Stimulated activated CD4-positive, alpha-beta T cell treated with anti-CD3 and anti-CD28 coated beads, Interleukin-4, amount 100 ng/mL, for 24 hours (primary cell): ENCODE results near the gene PSMC4.
A peak's percentile ranks its signal among the peaks of the same experiment; 100 is the strongest.

Source experiments
- DNase-seq: peaks from one replicate; pipeline ENCODE4 v3.0.0-alpha.2; 2020

PSMC4 gene

DNA sequence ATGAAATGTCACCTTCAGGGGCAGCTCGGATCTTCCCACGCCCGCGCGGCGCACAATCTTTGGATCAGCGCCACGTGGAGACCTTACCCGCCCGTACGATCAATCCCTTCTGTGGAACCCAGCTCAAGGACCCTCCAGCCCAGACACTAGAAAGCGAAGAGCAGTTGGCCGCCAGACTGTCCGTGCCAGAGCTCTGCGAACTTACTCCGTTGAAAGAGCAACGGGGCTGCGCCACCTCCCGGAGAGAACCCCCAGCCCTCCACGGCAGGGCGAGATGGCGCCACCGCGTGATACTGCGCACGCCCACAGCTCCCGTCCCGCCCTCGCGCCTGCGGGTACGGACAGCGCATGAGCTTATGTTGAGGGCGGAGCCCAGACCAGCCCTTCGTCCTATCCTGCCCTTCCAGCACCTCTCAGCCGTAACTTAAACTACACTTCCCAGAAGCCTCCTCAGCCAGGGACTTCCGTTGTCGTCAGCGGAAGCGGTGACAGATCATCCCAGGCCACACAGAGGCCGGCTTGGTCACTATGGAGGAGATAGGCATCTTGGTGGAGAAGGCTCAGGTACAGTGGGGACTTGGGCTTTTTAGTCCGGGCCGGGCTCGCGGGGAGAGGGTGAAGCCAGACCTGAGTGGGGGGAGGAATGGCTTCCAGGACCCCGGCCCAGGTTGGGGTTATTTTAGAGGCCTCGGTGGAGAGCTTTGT is at the start of gene PSMC4:
PSMC4 (plus strand) TSS at position 491 of the 705 bp plus-strand sequence; CDS start at position 529, 38 bp downstream.
- peak; percentile 98 for DNase-seq

DNA sequence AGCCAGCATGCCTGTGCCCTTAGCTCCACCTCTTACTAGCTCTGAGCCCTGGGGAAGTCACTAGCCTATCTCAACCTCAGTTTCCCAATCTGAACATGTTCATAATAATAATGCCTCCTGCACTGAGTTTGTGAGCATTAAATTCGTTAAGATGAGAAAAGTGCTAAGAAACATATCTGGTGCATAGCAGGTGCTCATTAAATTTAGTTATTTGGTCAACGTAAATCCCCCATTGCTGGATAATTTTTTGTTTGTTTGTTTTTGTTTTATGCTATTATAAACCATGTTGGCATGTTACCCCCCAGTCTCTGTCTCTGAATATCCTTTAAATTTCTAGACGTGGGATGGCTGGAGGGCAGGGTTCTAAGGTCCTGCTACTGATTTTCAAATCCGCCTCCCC is 47.1 kb upstream of the PSMC4 start:
- no peak for DNase-seq

DNA sequence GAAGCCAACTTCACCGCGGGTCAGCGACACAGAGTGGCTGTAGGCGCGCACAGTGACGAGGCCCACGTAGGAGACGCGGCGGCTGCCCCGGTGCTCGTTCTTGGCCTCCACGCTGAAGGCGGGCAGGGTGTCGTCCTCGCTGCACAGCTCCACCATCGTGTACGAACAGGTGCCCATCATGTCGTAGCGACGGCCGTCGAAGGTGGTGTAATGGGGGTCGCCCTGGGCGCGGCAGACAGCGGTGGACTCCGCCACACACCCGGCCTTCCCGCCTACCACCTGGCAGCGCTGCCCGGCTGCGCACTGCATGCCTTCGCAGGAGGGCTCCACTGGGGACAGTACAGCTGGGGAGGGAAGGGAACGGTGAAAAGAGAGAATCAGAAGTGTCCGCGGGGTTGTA is 46.6 kb upstream of the PSMC4 start:
- DNase-seq = no peak

DNA sequence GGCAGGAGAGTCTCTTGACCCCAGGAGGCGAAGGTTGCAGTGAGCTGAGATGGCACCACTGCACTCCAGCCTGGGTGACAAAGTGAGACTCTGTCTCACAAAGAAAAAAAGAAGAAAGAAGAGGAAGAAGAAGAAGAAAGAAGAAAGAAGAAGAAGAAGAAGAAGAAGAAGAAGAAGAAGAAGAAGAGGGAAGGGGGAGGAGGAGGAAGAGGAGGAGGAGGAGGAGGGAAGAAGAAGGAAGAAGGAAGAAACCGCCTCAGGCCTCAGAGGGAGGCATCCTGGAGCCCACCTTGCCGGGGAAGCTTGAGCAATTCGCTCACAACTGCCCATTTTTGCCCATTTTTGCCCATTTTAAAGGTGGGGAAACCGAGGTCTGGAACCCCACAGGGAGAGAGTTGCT is 46.0 kb upstream of the PSMC4 start:
- DNase-seq = no peak

DNA sequence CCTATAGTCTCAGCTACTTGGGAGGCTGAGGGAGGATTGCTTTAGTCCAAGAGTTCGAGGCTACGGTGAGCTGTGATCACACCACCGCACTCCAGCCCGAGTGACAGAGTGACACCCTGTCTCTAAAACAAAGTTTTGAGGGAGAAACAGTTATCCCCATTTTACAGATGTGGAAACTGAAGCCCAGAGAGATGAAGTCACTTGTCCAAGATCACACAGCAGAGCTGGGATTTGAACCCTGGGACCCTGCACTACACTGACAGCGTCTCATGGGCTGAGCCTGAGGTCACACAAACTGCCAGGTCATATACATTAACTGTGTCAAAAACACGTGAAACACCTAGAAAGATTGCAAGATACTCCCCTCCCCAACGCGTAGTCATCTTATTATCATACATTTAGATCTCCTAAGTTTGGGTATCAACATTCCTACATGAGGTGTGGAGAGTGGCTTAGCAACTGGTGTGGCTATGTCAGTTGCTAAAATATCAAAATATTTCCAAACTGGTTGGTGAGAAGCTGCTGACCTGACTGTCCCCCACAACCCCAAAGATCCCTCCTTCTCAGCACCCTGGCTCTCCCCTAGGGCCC is 44.7 kb upstream of the PSMC4 start:
- DNase-seq = no peak

DNA sequence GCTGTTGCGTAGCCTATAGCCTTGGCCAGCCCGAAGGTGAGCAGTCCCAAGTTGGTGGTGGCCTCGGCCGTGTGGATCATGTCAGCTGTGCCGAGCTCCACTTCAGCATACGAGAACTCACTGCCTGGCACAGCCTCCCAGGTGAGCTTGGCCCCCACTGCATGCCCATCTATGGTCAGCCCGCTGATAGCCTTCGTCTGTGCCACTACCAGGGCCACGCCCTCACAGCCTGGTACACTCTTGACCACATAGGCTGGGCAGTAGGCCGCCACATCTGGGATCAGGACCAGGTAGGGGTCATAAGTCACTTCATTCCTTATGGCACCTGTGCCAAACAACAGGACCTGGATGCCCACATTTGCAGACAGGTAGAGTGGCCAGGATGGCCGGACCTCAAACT is 43.9 kb upstream of the PSMC4 start:
- DNase-seq = no peak

DNA sequence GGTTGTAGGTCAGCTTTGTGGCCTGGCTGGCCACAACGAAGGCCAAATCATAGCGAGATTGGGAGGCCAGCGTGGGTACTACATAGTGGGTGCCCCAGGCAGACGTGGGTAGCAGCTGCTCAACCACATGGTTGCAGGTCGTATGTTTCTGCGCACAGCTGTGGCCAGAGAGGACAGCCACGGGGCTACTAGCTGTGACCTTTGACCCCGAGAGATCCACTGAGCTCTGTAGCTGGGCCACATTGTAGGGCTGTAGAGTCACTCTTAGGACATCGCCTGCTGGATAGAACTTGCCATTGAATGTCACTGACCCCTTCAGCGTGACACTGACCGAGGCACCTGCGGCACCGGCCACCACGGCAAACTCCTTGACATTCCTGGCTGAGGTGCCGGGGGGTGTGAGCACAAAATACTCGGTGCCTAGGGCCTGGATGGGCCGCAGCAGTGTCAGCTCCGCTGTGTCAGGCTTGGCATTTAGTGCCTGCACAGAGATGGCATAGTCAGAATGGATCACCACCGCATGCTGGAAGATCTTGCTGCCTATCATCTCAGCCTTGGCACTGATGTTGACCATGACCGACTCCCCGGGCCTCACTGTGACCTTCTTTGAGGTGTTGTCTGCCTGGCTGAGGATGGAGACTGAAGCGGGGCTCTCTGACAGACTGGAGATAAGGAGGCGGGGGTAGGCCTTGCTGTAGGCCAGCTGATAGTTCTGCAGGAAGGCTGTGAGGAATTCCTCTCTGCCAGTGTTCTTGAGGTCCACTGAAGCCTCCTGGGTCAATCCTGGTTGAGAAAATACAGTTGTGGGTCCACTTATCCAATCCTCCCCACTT is 43.2 kb upstream of the PSMC4 start:
- DNase-seq = no peak

DNA sequence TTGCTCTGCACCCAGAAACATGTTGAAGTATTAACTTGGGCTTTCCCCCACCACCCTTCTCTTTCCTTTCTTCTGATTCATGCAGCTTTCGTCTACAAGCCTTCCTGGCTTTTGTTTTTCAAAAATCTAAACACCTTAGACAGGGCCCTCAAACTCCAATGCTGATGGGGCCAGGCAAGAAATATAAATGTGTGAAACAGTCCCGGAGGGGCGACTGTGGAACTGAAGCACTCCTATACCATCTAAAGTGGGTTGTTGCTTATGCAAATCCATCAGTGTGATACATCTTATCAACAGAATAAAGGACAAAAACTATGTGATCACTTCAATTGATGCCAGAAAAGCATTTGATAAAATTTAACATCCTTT is 42.6 kb upstream of the PSMC4 start:
- no peak for DNase-seq

DNA sequence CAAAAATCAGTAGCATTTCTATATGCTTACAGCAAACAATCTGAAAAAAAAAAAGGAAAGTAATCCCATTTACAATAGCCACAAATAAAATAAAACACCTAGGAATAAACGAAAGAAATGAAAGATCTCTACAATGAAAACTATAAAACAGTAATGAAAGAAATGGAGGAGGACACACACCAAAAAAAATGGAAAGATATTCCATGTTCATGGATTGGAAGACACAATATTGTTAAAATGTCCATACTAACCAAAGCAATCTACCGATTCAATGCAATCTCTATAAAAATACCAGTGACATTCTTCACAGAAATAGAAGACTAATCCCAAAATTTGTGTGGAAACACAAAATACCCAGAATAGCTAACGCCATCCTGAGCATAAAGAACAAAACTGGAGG is 41.2 kb upstream of the PSMC4 start:
- no peak for DNase-seq

DNA sequence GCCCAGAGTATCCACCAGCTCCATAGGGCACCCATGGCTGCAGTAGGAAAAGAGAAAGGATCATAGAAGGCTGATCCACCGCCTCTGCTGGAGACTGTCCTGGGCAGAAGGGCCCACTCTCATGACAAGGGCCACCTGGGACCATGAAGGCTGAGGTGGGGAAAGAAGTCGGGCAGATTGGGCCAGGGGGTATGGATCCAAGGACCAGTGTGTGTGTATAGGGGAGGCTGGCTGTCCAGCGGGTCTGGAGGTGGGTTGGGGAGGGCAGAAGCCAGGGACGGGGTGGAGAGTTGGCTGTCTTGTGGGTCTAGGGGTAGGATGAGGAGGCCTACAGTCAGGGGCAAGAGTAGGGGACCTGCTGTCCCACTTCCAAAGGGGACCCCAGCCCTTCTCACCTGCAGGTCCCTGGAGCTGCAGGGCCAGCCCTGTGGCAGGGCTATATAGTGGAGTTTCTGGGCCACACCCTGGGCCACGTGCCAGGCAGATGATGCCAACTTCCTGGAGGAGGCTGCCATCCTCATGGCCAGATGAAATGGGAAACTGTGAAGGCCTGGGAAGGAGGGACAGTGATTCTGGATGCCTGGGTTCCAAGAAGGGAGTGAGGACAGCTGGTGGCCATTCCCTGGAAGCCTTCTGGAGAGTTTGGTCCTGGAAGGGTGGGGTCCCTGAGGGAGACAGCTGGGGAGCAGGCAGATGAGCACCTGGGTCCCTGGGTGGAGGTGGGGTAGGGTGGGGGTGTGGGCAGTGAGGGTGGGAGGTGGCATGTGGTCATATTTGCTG is 36.2 kb upstream of the PSMC4 start, which contains the start of gene FCGBP:
FCGBP (minus strand) TSS at position 51 of the 780 bp plus-strand sequence.
- no peak for DNase-seq

DNA sequence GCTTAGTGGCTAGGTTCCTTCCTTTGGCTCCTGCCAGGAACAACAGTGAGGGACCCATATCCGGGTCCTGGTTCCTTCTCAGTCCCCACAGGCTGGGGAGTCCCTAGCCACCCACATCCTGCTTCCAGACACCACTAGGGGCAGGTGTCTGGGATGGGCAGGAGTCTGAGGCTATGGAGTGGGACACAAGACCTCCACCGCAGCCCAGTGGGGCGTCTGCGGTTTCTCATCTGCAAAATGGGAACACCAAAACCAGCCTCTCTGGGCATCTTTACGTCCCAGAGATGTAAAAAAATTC is 35.7 kb upstream of the PSMC4 start:
- no peak for DNase-seq

DNA sequence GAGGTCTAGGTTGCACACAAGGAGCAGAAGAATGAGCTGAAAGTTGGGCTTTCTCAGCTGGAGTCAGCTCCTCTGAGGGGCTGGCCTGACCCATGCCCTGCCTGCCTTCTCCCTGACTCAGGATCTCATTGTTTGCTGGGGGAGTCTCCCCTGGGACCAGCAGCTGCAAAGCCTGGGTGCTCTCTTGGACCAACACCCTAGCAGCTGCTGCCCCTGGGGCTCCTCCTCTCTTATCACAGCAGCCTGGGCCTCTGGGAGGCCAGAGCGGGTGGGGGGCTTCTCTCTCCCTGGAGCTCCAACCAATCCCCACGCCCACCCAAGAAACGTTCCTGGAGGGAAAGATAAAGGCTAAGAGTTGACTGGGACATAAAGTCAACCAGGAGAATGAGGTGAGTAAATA is 34.9 kb upstream of the PSMC4 start:
- DNase-seq = no peak

DNA sequence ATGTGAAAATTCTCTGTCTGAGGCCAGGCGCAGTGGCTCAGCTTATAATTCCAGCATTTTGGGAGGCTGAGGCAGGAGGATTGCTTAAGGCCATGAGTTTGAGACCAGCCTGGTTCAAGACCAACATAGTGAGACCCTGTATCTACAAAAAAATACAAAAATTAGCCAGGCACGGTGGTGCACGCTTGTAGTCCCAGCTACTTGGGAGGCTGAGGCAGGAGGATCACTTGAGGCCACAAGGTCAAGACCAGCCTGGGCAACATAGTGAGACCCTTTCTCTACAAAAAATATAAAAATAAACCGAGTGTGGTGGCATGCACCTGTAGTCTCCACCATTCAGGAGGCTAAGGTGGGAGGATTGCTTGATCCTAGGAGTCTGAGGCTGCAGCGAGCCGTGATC is 34.3 kb upstream of the PSMC4 start:
- no peak for DNase-seq

DNA sequence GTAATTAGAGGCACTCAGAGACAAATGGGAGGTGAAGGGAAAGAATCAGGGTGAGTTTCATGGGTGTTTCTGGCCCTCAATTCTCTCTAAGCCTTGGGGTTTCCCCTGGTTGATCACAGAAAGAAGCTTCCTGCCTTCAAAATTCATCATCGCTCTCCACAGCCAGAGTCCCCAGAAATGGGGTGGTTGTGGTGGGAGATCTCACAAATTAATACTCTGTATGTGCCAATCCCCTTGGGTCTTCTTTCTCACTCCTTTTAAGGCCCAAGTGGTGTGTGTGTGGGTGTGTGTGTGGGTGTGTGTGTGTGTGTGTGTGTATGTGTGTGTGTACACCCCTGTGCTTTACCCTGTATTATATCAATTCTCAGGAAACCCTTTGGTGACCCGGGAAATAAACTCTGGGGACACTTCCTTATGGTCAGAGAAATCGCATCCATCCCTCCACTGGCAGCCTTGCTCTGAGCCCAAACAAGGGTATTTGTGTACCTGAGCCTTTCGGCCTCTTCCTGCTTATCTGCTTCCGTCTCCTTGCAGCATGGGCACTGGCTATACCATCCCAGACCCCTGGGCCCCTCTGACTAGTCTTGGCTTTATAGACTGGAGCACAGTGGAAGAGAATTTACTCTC is 33.8 kb upstream of the PSMC4 start:
- DNase-seq = peak; percentile 53

DNA sequence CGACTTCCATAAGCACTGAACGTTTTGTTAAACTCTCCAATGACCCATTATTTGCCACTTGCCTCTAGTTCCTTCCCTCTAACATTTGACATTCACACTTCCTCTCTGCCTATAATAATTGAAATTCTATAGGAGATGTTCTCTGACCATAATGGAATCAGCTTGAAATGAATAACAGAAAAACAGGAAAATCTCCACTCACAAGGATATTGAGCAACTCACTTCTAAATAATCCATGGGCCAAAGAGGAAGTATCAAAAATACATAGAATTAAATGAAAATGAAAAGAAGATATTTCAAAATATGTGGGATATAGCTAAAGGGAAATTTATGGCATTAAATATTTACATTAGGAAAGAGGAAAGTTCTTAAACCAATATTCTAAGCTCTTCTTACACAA is 33.2 kb upstream of the PSMC4 start:
- no peak for DNase-seq

DNA sequence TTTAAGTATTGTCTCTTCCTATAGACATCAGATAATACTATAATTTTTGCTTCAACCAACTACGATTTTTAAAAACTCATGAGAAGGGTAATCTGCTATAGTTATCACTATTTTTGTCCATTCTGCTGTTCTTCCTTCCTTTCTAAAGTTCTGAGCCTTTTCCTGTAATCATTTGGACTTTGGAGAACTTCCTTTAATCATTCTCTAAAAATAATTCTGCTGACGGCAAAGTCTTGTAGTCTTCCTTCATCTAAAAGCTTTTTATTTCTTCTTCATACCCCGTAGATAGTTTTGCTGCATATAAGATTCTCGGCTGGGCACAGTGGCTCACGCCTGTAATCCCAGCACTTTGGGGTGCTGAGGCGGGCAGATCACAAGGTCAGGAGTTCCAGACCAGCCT is 31.4 kb upstream of the PSMC4 start:
- no peak for DNase-seq

DNA sequence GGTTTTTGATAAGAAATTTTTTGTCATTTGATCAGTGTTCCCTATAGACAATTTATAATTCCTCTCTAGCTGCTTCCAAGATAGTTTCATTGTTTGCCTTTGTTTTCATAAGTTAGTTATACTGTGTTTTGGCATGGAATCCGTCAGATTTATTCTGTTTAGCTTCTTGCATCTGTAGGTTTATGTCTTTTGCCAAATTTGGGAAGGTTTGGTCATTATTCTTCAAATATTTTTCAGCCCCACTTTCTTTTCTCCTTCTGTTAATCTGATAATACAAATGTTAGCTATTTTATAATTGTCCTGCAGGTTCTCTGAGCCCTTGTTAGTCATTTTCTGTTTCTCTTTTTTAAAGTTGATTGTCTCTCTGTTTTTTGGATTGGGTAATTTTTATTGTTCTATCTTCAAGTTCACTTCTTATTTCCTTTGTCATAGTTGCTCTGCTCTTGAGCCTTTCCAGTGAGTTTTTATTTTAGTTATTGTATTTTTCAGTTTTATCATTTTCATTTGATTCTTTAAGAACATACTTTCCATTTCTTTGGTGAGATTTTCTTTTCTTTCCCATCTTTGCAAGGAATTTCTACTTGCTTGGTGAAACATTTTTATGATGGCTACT is 30.6 kb upstream of the PSMC4 start:
- DNase-seq = no peak

DNA sequence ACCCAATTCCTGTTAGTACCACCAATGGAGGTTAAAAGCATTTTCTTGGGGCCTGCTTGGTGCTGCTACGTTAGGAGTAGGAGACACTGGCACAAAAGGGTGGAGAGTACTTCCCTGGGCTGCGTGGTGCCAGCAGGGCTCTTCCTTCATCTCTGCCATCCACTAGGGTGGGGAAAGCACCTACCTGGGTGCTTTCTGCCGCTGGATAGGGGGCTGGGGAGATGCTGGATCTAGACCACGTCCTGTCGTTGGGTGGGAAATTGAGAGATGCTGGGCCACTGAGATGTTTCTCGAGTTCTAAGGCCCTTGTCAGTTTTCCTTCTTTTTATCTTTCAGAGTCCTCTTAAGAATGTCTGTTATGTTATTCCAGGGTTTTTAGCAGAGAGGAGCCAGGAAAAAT is 29.8 kb upstream of the PSMC4 start:
- DNase-seq = no peak

DNA sequence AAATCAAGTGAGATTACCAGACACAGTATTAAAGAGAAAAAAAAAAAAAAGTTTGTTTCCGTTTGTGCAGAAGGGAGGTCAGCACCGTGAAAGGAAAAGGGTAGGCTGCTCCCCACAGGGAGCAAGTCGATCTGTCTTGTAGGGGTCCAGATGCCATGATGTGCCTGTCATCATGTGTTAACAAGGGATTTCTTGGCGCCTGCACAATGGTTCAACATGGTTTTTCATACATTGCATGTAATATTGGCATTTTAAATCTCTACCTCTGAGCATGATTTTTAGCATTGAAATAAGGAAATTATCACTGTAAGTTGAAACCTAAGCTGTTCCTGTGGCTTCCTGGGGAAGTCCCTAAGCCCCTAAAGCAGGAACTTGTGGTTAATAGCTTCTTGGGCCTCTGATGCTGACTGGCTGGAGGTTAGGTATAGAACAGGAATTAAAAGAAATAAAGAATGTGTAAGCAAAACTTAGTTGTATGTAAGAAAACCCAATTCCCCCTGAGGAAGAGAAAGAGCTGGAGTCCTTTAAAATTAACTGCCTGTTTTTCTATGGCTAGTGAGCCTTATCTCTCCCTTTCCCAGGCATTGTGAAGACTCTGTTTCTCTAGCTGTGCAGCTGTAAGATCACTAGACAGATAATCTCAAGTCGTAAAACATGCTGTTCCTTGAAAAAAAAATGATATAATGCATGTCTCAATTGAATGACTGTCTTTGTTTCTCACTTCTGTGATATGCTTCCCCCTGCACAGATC is 29.2 kb upstream of the PSMC4 start:
- DNase-seq = peak; percentile 58

DNA sequence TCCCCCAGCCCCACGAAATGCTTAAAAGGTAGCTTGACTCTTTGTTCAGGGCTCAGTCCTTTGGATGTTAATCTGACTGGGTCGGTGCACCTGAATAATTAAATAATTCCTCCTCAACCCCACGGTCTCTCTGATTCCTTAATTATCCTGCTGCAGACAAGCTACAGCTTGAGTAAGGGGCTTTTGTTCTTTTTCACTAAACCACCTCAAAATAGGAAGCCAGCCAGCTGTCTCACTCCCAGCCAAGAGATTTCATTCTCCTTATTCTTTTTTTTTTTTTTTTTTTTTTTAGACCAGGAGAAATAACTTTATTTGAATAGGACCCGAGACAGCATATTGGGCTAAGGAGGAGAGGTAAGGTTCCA is 28.6 kb upstream of the PSMC4 start:
- DNase-seq = no peak

DNA sequence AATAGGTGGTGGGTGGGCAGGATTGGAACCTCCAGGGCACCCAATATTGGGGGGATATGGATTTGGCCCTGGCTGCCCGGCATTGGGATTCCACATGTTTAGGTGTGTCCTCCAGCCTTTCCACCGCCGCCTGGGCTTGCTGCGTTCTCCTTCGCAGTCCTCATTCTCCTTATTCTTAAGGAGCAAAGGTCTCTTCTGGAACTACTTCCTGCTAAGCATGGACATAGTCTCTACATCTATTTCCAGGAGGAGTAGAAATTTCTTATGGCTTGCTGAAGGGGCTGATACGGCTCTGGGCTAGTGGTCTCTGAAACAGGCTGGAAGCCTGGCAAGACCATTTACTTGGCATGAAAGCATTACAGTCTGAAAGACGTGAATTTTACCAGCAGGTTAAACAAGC is 27.4 kb upstream of the PSMC4 start:
- DNase-seq = no peak

DNA sequence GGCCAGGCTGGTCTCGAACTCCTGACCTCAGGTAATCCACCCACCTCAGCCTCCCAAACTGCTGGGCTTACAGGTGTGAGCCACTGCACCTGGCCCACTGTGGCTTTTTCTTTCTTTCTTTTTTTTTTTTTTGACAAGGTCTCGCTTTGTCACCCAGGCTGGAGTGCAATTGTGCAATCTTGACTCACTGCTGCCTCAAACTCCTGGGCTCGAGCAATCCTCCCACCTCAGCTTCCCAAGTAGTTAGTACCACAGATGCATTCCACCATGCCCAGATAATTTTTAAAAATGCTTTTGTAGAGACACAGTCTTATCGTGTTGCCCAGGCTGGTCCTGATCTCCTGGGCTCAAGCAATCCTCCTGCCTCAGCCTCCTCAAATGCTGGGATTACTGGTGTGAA is 24.4 kb upstream of the PSMC4 start:
- DNase-seq = no peak
